Esophagus muscularis mucosa (tissue), 4 donors: ENCODE measurements around the gene EFHC2.

Source experiments
- EP300 ChIP-seq: sonication (generic); formaldehyde crosslinking; IDR thresholded peaks from one replicate; pipeline ENCODE4 v1.6.1; 2017; ENCODE audit warnings: antibody characterized with exemption
- POLR2A ChIP-seq: fragments of 450-650 bp; IDR thresholded peaks from one replicate; pipeline ENCODE4 v1.6.1; 2017; ENCODE audit warnings: antibody characterized with exemption, moderate library complexity, mild to moderate bottlenecking, low read depth
- POLR2AphosphoS5 ChIP-seq, 2 donors: sonication (generic); formaldehyde crosslinking; IDR thresholded peaks; one replicate each; pipeline ENCODE4 v1.6.1; 2017; ENCODE audit warnings: antibody characterized with exemption in 2 of 2
- TF ChIP-seq, protein P1 (sequence below), 3 experiments: fragments of 200-600 bp in 2 of 3; fragments of 450-650 bp in 1 of 3; sonication (generic) in 2 of 3; IDR thresholded peaks; one replicate each; pipeline ENCODE4 v1.5.1; 2017 to 2019; ENCODE audit warnings: antibody characterized with exemption in 3 of 3, mild to moderate bottlenecking in 2 of 3, moderate library complexity in 1 of 3

DNA sequence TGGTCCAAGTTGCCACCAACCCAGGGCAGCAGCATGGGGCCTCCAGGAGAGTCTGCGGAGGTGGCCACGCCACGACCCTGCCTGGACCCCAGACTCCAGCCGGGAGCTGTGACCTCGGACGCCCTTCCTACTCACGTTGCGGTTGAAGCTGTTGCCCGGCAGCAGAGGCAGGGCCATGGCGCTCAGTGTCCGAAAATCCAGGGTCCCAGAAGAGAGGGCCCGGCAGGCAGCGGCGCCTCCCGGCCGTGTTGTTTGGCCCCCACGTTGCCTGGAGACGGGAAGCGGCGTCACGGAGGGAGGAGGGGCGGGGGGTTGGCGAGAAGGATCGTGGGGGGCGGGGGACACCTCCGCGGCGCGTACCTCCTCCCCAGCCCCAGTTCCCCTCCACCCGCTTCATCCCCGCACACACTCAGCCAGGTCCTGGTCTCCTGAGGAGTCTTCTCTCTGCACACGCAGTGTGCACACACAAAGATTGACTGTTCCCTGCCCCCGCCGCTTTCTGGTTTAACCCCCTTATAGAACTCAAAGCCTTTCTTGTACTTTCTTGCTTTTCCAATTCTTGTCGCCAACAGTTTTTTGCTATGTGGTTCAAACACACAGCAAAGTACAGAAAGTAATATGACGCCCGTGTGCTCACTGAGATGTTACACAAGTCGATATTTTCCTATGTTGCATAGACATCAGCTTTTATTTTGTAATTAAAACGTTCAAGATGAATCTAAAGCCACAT is at the start of gene EFHC2:
- TF ChIP-seq, protein P1, sequence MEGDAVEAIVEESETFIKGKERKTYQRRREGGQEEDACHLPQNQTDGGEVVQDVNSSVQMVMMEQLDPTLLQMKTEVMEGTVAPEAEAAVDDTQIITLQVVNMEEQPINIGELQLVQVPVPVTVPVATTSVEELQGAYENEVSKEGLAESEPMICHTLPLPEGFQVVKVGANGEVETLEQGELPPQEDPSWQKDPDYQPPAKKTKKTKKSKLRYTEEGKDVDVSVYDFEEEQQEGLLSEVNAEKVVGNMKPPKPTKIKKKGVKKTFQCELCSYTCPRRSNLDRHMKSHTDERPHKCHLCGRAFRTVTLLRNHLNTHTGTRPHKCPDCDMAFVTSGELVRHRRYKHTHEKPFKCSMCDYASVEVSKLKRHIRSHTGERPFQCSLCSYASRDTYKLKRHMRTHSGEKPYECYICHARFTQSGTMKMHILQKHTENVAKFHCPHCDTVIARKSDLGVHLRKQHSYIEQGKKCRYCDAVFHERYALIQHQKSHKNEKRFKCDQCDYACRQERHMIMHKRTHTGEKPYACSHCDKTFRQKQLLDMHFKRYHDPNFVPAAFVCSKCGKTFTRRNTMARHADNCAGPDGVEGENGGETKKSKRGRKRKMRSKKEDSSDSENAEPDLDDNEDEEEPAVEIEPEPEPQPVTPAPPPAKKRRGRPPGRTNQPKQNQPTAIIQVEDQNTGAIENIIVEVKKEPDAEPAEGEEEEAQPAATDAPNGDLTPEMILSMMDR (IDR thresholded peaks at IDR 0.05): no peak
- no peak for TF ChIP-seq POLR2A
- TF ChIP-seq EP300: no peak
- no peak for TF ChIP-seq POLR2AphosphoS5 (IDR thresholded peaks at IDR 0.05)
